SK-N-MC (cell line): ENCODE measurements around the gene KDSR.
A peak's percentile ranks its signal among the peaks of the same experiment; 100 is the strongest.

Experiments used
- DNase-seq: peaks from one replicate; pipeline ENCODE4 v3.0.0-alpha.2; 2011; ENCODE audit warnings: low read depth, low spot score
- H3K27ac ChIP-seq: fragments of 200-600 bp; sonication (generic); 2 replicates; pipeline ENCODE4 v1.5.1; 2016; ENCODE audit warnings: mixed run types
- H3K36me3 ChIP-seq: fragments of 200-600 bp; sonication (generic); 2 replicates; pipeline ENCODE4 v1.6.1; 2017; ENCODE audit warnings: antibody characterized with exemption, low read length, mixed read lengths; ENCODE audit not compliant: insufficient read depth
- H3K4me3 ChIP-seq: fragments of 200-600 bp; sonication (generic); 2 replicates; pipeline ENCODE4 v1.5.1; 2016
- H3K9ac ChIP-seq: fragments of 200-600 bp; sonication (generic); 2 replicates; pipeline ENCODE4 v1.8.0; 2017; ENCODE audit warnings: mixed run types, mixed read lengths; ENCODE audit not compliant: insufficient read length
- H3K9me3 ChIP-seq: fragments of 200-600 bp; sonication (generic); 2 replicates; pipeline ENCODE4 v1.6.1; 2017; ENCODE audit warnings: low read depth, mild to moderate bottlenecking, antibody characterized with exemption, low read length, moderate library complexity, mixed read lengths
- EZH2 ChIP-seq: fragments of 200-600 bp; sonication (generic); IDR thresholded peaks from one replicate; pipeline ENCODE4 v1.6.1; 2017; ENCODE audit warnings: antibody characterized with exemption
- FOXP2 ChIP-seq: optimal IDR thresholded peaks from 2 replicates; pipeline ENCODE3; 2011; ENCODE audit warnings: mild to moderate bottlenecking, moderate library complexity; ENCODE audit not compliant: insufficient read depth; ENCODE audit errors: extremely low read length, control extremely low read depth
- POLR2AphosphoS5 ChIP-seq: IDR thresholded peaks from 2 replicates; pipeline ENCODE4 v1.6.1; 2012; ENCODE audit warnings: mild to moderate bottlenecking, low read depth, low read length, borderline replicate concordance

KDSR gene

DNA sequence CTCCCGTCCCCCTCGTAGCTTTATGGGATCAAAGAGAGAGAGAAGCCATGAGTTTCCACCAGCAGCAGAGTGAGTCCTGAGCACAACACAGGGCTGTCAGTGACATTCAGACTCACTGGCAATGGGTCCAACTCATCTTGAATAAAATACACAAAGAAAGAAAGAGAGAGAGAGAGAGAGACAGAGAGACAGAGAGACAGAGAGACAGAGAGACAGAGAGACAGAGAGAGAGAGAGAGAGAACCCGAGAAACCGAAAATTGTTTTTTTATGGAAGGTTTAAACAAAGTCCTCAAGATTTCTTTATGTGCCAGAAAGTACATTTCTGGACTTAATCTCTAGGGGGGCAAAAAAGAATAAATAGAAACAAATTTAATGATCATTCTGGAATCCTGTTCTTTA lies 35.9 kb downstream of the KDSR start:
- Histone ChIP-seq H3K9ac (no peak overlapping the region), H3K4me3 (no peak overlapping the region), H3K27ac (no peak overlapping the region), H3K36me3 (peaks cover 64% of the 10 kb centered on the region), H3K9me3 (no peaks in the 10 kb centered on the region)
- DNase-seq = no peak
- TF ChIP-seq FOXP2 (no peak), POLR2AphosphoS5 (no peak), EZH2 (no peak)

- no peak overlapping the region for H3K4me3 ChIP-seq
- H3K36me3 ChIP-seq = peaks cover 48% of the 10 kb centered on the region
- H3K9ac ChIP-seq = no peak overlapping the region
- no peaks in the 10 kb centered on the region for H3K9me3 ChIP-seq
- DNase-seq = no peak
- no peak overlapping the region for H3K27ac ChIP-seq
- TF ChIP-seq EZH2 (no peak), FOXP2 (no peak), POLR2AphosphoS5 (no peak; the same call in 1 of the 2 replicates)
Observed at GRCh38 chr18:63329431-63330145, 37.4 kb downstream of the KDSR start.

DNA sequence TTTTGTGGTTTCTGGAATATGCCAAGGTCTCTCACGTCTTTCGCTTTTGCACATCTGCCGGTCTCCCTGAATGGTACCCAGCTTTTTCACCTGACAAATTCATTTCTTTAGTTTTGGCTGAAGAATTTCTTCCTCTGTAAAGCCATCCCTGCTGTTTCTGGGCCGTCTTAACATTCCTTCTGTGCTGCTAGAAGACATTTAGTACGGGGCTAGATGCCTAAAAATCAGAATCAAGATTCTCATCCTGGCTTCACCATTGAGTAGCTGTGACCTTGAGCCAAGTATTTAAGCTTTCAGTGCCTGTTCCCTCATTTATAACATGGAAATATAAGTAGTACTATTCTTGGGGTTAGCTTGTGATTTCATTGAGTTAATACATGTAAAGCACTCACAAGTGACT lies 41.0 kb downstream of the KDSR start:
- Histone ChIP-seq H3K9ac (no peak overlapping the region), H3K9me3 (no peaks in the 10 kb centered on the region), H3K4me3 (no peak overlapping the region), H3K36me3 (peaks cover 18% of the 10 kb centered on the region), H3K27ac (peak overlapping the region; percentile 30)
- DNase-seq = no peak
- TF ChIP-seq EZH2 (no peak), POLR2AphosphoS5 (no peak), FOXP2 (no peak)

- DNase-seq = no peak
- Histone ChIP-seq H3K36me3 (peaks cover 10% of the 10 kb centered on the region), H3K9me3 (no peaks in the 10 kb centered on the region), H3K4me3 (no peak overlapping the region), H3K9ac (no peak overlapping the region), H3K27ac (peak overlapping the region; percentile 30)
- TF ChIP-seq EZH2 (no peak), POLR2AphosphoS5 (peak; percentile 35; the same call in 1 of the 2 replicates), FOXP2 (no peak)
Observed at GRCh38 chr18:63325086-63325686, 41.8 kb downstream of the KDSR start.

GRCh38 chr18:63322908-63323634 lies 43.9 kb downstream of the KDSR start:
- Histone ChIP-seq H3K9me3 (no peaks in the 10 kb centered on the region), H3K36me3 (no peaks in the 10 kb centered on the region), H3K4me3 (no peak overlapping the region), H3K9ac (no peak overlapping the region), H3K27ac (peak overlapping the region; percentile 84)
- no peak for DNase-seq
- TF ChIP-seq POLR2AphosphoS5 (no peak), EZH2 (no peak), FOXP2 (no peak)

DNA sequence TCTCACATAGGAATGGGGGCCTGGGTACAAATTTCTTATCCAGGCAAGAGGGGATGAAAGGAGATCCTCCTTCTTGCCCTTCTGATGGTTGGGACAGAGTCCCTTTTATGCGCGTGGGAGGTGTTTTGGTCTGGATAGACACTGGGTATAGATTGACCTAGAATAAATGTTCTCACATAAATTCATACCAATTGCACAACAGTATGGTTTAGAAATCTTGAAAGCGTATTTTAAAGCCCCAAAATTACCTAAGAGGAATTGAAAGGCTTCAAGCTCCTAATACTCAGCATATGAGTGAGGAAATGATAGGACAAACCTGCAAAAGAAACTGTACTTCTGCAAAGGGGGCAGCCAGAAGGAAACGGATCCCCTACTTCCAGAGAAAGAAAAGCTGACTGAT lies 44.8 kb downstream of the KDSR start:
- DNase-seq = no peak
- no peaks in the 10 kb centered on the region for H3K36me3 ChIP-seq
- no peaks in the 10 kb centered on the region for H3K9me3 ChIP-seq
- H3K9ac ChIP-seq = no peak overlapping the region
- H3K4me3 ChIP-seq = no peak overlapping the region
- H3K27ac ChIP-seq = peak overlapping the region; percentile 84
- TF ChIP-seq EZH2 (no peak), POLR2AphosphoS5 (no peak), FOXP2 (no peak)

GRCh38 chr18:63321291-63321690 lies 45.7 kb downstream of the KDSR start:
- Histone ChIP-seq H3K9me3 (no peaks in the 10 kb centered on the region), H3K36me3 (no peaks in the 10 kb centered on the region), H3K4me3 (no peak overlapping the region), H3K9ac (no peak overlapping the region), H3K27ac (no peak overlapping the region)
- no peak for DNase-seq
- TF ChIP-seq FOXP2 (no peak), POLR2AphosphoS5 (no peak), EZH2 (no peak)

DNA sequence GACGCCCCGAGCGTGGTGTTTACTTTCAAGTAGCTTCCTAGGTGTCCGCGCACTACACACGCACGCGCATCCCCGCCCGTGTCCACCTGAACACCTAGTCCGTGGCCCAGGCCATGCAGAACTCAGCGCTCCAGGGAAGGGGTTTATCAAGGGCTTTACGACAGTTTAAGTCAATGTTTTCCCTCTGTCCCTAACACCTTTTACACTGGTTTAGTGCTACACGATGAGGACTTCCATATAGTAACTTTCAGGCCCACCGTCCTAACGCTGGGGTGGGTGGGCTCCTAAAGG lies 46.1 kb downstream of the KDSR start:
- H3K27ac ChIP-seq = no peak overlapping the region
- H3K4me3 ChIP-seq = peak overlapping the region; percentile 75
- DNase-seq = no peak
- TF ChIP-seq FOXP2 (no peak), POLR2AphosphoS5 (no peak; the same call in 1 of the 2 replicates), EZH2 (no peak)
- H3K9ac ChIP-seq = peak overlapping the region; percentile 68
- no peaks in the 10 kb centered on the region for H3K9me3 ChIP-seq
- no peaks in the 10 kb centered on the region for H3K36me3 ChIP-seq
